Activated CD4-positive, CD25-positive, alpha-beta regulatory T cell treated with anti-CD3 and anti-CD28 coated beads, Interleukin-2, amount 50 U/mL, for 16 hours (primary cell): ENCODE results near the gene TSPAN16.
"Not testable (repeated sequence)": the region's sequence is repeated elsewhere in the genome, so short reads cannot be mapped to it uniquely, and the experiment has no call there.

Experiments used
- DNase-seq: peaks from one replicate; pipeline ENCODE4 v3.0.0-alpha.2; 2020; ENCODE audit warnings: low read depth, low spot score

Gene TSPAN16

DNA sequence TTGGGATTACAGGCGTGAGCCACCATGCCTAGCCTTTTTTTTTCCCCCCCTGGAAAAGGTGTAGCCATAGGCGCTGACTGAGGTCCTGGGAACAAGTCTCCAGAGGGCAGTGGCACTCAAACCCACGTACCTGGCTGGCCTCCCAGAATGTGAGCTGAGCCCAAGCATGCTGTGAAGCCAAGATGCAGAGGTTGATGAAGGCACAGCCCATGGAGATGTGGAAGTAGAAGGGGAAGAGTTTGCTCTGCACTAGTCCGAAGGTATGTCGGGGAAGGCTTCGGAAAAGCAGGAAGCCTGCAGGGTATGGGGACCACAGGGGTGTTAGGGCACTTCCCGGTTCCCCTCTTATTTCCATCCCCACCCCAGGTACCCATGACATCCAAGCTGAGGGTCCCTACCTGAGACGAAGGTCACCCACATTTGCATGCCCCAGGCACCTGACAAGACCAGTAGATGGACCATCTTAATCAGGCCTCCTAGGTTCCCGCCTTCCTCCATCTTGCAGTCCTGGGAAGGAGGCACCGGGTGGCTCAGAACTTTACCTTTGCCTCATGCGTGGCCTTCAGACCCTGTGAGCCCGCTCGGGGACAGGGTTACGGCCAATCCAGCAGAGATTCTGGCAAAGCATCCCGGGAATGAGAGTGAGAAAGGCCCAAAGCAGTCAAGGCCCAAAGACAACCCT, 49.3 kb downstream of the TSPAN16 start:
- DNase-seq, result no peak

DNA sequence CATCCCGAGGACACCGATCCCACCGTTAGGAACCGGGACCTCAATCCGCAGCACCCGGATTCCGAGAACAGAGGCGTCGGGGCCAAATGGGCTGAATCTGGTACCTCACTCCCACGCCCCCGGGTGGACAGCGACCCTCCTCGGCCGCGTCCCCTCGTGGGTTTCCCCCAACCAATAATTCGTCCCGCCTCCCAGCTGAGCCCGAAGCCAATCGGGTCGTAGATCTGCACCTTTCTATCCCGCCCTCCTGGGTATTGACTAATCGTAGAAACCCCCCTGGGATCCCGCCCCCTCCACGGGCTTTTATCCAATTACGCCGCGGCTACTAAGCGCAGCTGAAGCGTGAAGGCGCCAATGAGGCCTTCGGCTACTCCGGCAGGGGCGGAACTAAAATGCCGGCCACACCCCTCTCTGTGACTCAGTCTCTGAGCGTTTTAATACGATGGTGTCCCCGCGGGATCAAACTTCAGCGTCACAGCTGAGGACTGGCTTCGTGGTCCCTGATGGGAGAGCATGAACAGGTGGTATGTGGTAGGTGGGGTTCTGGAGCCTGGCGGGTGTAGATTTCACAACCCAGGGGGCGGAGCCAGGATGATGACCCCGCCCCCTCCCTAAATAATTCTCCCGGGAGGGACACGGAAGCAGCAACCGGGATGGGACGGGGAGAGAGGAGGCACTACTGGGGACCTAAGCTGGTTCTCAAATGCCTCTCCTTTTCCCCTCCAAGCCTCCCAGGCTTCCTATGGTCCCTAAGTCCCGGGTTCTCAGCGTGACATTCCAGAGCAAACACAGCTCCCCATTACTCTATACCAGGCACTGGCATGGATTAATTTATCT, 50.4 kb downstream of the TSPAN16 start, which contains the start of the genes CCDC159 and TMEM205:
CCDC159 (plus strand) TSS at position 416 of the 837 bp plus-strand sequence; CDS start at position 504, 88 bp downstream.
TMEM205 (minus strand) TSS at position 165 of the 837 bp plus-strand sequence. CDS start 649 bp downstream, outside the sequence.
- peak; percentile 97 for DNase-seq

DNA sequence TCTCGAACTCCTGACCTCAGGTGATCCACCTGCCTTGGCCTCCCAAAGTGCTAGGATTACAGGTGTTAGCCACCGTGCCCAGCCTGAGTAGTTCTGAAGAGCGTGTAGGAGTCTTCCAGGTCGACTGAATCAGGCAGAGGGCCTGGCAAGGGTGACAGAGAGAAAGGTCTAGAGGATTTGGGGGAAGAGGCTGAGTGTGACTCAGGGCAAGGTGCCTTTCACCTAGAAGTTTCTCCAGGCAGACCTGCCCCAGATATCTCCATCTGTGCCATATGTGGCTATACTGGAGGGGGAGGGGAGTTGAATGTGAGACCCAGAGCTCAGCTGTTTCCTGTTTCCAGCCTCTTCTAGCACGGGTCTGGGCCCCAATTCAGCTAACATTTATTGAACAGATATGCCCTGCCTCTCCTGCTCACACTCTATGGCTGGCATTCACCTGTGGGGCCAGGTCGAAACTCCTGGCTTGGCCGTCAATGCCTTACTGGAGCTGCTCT, 51.6 kb downstream of the TSPAN16 start:
- DNase-seq, result no peak

DNA sequence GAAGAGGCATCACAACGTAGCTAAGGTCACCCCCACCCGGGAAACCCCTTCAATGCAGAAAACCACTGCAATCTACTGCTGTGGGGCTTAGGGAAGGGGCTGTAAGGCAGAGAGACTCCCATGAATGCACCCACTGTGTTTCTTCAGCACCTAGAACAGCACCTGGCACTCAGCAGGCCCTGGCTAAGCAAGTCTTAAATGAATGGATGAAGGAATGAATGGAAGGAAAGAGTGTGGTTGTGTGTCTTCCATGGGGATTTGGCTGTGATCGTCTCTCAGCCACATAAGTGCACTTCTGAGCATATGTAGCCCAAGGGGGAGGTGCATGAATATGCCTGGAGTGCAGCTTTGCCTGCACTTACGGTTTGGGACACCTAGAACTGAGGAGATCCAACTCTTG, 53.2 kb downstream of the TSPAN16 start:
- DNase-seq, result no peak

DNA sequence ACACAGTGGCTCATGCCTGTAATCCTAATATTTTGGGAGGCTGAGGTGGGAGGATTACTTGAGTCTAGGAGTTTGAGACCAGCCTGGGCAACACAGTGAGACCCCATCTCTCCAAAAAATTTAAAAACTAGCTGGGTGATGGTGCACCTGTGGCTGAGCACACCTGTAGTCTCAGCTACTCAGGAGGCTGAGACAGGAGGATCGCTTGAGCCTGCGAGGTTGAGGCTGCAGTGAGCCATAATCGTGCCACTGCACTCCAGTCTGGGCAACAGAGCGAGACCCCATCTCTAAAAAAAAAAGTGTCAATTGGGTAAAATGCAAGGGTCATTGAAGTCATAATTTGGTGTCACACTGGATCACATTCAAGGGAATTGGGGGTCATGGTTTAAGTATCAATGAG, 58.1 kb downstream of the TSPAN16 start:
- not testable (repeated sequence) for DNase-seq

DNA sequence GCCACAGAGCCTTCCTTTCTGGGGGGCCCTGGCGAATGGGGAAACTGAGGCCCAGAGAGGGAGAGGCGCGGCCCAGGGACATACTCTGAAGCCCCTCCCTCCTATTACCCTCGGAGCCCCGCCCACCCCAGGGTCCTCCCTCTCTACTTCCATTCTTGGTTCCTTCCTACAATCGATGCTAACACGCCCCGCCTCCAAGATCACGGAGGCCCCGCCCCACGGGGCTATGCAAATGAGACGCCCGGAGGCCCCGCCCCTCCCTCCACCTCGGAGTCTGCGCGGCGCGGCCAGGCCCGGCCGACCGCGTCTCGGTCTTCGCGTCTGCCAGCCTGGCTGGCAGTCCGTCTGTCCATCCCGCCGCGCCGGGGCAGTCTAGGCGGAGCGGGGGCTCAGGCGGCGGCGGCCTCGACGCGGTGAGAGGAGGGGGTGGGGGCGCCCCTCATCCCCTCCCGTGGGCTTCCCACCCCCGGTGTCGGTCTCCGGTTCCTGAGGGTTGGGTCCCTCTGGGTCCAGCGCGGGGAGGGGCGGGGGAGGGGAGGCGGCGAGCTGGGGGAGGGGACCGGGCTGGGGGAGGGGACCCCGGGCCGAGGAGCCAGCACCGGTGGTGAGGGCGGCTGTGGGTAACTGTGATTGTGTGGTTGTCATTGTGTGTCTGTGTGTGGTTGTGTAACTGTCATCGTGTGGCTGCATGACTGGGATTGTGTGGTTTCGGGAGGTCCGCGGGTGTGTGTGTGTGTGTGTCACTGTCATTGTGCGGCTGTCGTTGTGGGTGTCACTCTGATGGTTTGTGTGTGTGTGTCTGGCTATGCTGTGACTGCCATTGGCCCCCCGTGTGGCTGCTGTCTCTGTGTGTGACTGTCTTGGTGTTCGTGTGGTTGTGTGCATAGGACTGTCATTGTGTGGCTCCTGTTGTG, 59.5 kb downstream of the TSPAN16 start, which contains the start of gene PLPPR2:
PLPPR2 (plus strand) TSS at position 273 of the 914 bp plus-strand sequence. CDS start 2,242 bp downstream, outside the sequence.
- peak; percentile 60 for DNase-seq

DNA sequence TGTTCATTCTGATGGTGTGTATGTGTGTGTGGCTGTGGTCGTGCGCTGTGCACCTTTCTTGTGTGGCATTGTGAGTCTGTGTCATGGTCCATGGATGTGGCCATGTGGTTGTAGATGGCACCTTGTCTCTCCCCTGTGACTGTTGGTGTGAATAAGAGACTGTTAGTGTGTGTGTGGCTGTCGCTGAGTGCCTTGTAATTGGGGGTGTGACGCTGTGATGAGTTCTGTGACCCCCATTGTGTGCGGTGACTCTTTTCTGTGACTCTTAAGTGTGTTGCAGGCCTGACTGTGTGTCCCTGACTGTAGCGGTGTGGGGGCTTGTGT, 60.1 kb downstream of the TSPAN16 start:
- no peak for DNase-seq

DNA sequence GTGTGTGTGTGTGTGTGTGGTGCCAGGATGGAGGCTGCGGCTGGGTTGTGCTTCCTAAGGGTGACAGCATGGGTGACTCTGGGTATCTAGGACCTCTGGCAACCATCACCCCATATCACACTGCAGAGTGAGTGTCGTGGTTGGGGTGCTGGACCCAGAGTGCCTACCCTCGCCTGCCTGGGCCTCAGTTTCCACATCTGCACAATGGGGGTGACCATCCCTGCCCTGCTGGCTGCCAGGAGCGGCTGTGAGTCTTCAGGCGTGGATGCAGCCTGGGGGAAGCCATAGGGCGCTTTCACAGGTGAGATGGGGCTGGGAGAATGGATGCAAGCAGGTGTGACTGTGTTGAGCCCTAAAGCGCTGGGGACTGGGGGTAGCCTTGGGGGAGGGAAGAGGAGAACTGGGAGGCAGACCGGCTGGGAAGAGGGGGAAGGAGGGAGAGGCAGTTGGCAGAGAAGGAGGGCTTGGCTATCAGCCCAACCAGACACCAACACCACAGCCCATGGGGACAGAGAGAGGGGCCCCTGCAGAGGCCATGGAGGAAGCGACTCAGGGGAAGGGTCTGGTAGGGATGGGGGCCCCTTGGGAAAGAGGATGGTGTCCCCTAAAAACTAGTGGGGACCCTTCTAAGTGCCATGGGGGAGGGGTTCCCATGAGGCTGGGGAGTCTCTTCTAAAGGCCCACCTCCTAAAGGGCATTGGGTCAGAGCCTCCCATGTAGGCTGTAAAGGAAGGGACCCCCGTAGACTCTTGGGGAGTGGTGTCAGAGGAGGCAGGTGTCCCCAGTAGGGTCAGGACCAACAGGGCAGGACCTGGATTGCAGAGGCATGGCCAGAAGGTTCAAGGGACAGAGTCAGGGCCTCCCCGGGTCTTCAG, 61.0 kb downstream of the TSPAN16 start:
- no peak for DNase-seq

DNA sequence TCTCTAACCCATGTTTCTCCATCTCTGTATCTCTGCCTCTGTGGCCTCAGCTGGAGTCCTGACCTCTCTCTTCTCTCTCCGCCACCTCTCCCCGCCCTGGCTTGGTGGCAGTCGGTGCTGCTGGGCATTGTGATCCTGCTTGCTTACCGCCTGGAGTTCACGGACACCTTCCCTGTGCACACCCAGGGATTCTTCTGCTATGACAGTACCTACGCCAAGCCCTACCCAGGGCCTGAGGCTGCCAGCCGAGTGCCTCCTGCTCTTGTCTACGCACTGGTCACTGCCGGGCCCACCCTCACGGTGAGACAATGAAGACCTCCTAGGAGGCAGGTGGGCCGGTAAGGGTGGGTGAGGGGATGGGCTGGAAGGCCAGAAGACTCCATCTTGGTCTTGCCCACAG, 63.5 kb downstream of the TSPAN16 start:
- DNase-seq, result no peak

DNA sequence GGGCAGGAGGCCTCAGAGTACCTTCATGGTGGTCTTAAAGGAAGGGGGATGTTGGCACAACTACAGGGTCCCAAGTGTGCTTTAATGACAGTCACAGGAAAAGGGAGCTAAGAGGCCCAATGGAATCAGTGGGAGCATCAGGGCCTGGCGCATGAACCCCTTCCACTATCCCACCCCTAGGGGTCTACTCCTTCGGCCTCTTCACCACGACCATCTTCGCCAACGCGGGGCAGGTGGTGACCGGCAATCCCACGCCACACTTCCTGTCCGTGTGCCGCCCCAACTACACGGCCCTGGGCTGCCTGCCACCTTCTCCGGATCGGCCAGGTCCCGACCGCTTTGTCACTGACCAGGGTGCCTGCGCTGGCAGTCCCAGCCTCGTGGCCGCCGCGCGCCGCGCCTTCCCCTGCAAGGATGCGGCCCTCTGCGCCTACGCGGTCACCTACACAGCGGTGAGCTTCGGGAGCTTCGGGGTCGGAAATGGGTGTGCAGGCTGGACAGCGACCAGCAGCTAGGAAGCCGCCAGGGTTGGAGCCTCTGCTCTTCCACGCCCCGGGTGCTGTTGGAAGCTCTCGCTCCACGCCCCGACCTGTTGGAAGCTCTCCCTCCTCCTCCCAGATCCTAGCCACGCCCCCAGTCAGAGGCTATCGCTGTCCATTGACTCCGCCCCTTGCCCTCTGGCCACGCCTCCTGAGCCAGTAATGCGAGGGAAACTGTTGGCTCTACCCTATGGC, 65.2 kb downstream of the TSPAN16 start:
- no peak for DNase-seq

DNA sequence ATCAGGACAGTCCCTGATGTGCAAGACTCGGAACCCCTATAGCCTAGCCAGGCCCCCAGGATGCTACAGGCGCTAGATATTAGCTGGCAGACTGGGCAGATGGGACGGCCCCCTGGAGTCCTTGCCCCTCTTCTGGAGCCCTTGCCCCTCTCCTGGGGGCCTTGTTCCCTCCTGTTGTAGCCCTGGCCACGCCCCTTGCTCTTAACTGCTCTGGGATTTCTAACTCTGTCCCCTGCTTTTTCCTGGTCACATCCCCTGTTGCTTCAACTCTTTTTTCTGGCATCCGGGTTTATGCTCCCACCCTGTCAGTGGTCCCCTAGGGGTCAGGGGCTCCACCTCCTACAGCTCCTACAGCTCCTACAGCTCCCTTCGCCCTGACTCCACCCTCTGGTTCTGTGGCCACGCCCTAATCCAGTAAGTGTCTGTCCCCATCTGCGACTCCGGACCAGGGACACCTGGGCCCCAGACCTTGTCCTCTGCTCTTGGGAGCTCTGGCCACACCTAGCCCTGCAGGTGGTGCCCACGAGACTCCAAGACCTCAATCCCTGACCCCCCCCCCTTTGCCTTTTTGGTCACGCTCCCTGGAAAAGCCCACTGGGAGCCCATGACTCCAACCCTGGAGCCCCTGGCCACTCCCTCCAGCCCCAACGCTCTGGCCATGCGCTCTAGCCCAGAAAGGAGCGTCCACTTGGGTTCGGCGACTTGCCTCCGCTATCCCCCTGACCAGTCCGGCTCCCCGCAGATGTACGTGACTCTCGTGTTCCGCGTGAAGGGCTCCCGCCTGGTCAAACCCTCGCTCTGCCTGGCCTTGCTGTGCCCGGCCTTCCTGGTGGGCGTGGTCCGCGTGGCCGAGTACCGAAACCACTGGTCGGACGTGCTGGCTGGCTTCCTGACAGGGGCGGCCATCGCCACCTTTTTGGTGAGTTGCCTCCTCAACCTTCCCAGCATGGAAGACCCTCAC, 66.1 kb downstream of the TSPAN16 start:
- DNase-seq, result no peak

DNA sequence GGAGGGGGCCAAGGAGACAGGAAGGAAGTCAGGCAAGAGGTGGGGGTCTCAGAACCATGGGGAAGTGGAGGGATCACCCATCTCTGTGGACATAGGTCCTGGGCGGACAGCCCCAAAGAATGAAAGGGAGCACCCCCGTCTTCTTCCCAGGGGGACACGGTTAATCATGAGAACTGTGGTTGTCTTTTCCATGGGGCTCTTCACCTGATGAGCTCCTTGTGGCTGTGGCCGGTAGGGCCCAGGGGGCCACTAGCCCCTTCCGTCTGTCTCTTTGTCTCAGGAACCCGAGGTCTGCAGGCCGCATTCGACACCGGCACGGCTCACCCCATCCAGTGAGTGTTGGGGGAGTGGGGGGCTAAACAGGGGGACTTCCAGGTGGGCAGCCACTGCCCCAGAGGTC, 67.9 kb downstream of the TSPAN16 start:
- no peak for DNase-seq

DNA sequence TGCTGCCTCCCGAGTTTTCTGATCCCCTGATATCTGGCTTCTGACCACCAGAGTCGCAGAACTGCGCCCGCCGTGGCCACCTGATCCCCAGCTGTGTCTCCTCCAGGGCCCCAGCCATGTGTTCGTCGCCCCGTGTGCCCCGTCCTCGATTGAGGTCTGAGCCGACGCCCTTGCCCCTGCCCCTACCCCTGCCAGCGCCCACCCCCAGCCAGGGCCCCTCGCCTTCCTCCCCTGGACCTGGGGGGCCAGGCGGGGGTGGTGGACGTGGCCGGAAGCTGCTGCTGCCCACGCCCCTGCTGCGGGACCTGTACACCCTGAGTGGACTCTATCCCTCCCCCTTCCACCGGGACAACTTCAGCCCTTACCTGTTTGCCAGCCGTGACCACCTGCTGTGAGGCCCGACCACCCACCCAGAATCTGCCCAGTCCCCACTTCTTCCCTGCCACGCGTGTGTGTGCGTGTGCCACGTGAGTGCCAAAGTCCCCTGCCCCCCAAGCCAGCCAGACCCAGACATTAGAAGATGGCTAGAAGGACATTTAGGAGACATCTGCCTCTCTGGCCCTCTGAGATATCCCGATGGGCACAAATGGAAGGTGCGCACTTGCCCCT, 68.4 kb downstream of the TSPAN16 start:
- no peak for DNase-seq

DNA sequence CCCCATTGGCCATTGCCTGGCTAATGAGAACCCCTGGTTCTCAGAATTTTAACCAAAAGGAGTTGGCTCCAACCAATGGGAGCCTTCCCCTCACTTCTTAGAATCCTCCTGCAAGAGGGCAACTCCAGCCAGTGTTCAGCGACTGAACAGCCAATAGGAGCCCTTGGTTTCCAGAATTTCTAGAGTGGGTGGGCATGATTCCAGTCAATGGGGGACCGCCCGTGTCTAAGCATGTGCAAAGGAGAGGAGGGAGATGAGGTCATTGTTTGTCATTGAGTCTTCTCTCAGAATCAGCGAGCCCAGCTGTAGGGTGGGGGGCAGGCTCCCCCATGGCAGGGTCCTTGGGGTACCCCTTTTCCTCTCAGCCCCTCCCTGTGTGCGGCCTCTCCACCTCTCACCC, 69.0 kb downstream of the TSPAN16 start:
- DNase-seq, result no peak
